Fibroblast of lung (primary cell): ENCODE measurements around the gene KCTD8. TPM values are rescaled to one million over a fixed set of nuclear protein-coding genes. Genes with fewer than 3 reads are reported as not detected.

Experiments
- DNase-seq, 2 donors: peaks; one replicate each; pipeline versions ENCODE4 v3.0.0 to v3.0.0-alpha.2; 2010; ENCODE audit warnings: low read depth in 2 of 2
- H2AFZ ChIP-seq: 2 replicates; pipeline ENCODE4 v1.5.1; 2012; ENCODE audit warnings: low read length, control low read depth, inconsistent platforms
- H3K27ac ChIP-seq: 2 replicates; pipeline ENCODE4 v1.5.1; 2011; ENCODE audit warnings: low read length, control low read depth; ENCODE audit not compliant: insufficient read depth
- H3K27me3 ChIP-seq: 2 replicates; pipeline ENCODE4 v1.5.1; 2011; ENCODE audit warnings: mild to moderate bottlenecking, low read length; ENCODE audit not compliant: control insufficient read depth, insufficient read depth
- H3K36me3 ChIP-seq: 2 replicates; pipeline ENCODE4 v1.5.1; 2011; ENCODE audit warnings: low read length; ENCODE audit not compliant: control insufficient read depth, insufficient read depth
- H3K4me1 ChIP-seq: 2 replicates; pipeline ENCODE4 v1.5.1; 2011; ENCODE audit warnings: low read length; ENCODE audit not compliant: control insufficient read depth, insufficient read depth; ENCODE audit errors: extremely low read depth
- H3K4me2 ChIP-seq: 2 replicates; pipeline ENCODE4 v1.5.1; 2011; ENCODE audit warnings: low read length, control low read depth; ENCODE audit not compliant: insufficient read depth; ENCODE audit errors: extremely low read depth
- H3K4me3 ChIP-seq, 4 experiments: fragments of 200-600 bp in 1 of 4; sonication (generic) in 1 of 4; replicated peaks in 1 of 4; 2 replicates each; pipeline ENCODE4 v1.5.1; 2011 to 2016; ENCODE audit warnings: low read length in 4 of 4, low read depth in 3 of 4, mild to moderate bottlenecking in 3 of 4, control low read depth in 2 of 4, inconsistent platforms in 1 of 4, mixed read lengths in 1 of 4; ENCODE audit not compliant: insufficient read depth in 1 of 4; ENCODE audit errors: control extremely low read depth in 1 of 4
- H3K79me2 ChIP-seq: 2 replicates; pipeline ENCODE4 v1.5.1; 2012; ENCODE audit warnings: mild to moderate bottlenecking, low read length, inconsistent platforms; ENCODE audit not compliant: control insufficient read depth, insufficient read depth
- H3K9ac ChIP-seq: 2 replicates; pipeline ENCODE4 v1.5.1; 2011; ENCODE audit warnings: mild to moderate bottlenecking, low read length, control low read depth; ENCODE audit not compliant: insufficient read depth
- H3K9me3 ChIP-seq: 2 replicates; pipeline ENCODE4 v1.5.1; 2012; ENCODE audit warnings: low read depth, low read length; ENCODE audit not compliant: control insufficient read depth, insufficient read depth
- H4K20me1 ChIP-seq: 2 replicates; pipeline ENCODE4 v1.5.1; 2011; ENCODE audit warnings: low read length; ENCODE audit not compliant: control insufficient read depth, insufficient read depth; ENCODE audit errors: extremely low read depth
- EZH2 ChIP-seq: IDR thresholded peaks from 2 replicates; pipeline ENCODE4 v1.5.1; 2012; ENCODE audit warnings: low read length, control low read depth, mild to moderate bottlenecking; ENCODE audit errors: missing control alignments
- polyA plus RNA-seq, 2 donors: library from polyadenylated mRNA; depleted of rRNA in 1 of 2; stranded (reverse) in 1 of 2; unstranded in 1 of 2; fragments of >200 nt; gene quantifications; 2 replicates each; pipeline ENCODE4 v1.2.1, GENCODE V29; 2011 to 2012; ENCODE audit warnings: missing spikeins in 1 of 2
- total RNA-seq: library from RNA; depleted of rRNA; stranded (reverse); fragments of >200 nt; gene quantifications from 2 replicates; pipeline ENCODE4 v1.2.1, GENCODE V29; 2014
- TF ChIP-seq, protein P1 (sequence below), 2 donors: IDR thresholded peaks in 1 of 2; conservative IDR thresholded peaks in 1 of 2; 1 replicate in 1 of 2; 2 replicates in 1 of 2; pipeline ENCODE4 v1.5.1; 2011 to 2012; ENCODE audit warnings: low read length in 2 of 2, control low read depth in 1 of 2, inconsistent platforms in 1 of 2, low read depth in 1 of 2, mild to moderate bottlenecking in 1 of 2

Gene KCTD8
- total and polyA plus RNA-seq, 2 donors (not counting 1 experiment from before 2014, with no cell fraction given) = under 0.01 to 0.09 TPM

DNA sequence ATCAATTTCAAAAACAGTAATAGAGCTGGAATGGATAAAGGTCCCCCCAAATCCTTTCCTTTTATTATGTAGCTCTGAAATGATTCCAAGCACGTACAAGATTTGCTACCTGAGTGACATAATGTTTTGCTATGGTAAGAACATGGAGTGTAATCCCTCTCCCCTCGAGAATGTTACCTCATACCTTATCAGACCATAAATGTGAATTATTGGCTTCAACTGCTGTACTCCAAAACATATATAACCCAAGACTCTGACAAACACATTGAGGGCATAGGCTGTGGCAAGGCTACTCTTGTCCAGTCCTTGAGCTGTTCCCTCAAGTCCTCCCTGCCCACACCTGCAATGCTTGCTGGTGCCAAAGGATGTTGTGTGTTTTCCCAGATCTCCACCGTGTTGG is 286.9 kb downstream of the KCTD8 start:
- Histone ChIP-seq H2AFZ (no peak overlapping the region), H3K79me2 (no peaks in the 10 kb centered on the region), H3K27me3 (no peaks in the 10 kb centered on the region), H3K4me1 (no peaks in the 10 kb centered on the region), H3K9ac (no peak overlapping the region), H3K4me3 (no peak overlapping the region), H3K27ac (no peak overlapping the region), H3K9me3 (no peaks in the 10 kb centered on the region), H4K20me1 (no peaks in the 10 kb centered on the region), H3K36me3 (no peaks in the 10 kb centered on the region), H3K4me2 (no peak overlapping the region)
- no peak for DNase-seq
- TF ChIP-seq, protein P1, sequence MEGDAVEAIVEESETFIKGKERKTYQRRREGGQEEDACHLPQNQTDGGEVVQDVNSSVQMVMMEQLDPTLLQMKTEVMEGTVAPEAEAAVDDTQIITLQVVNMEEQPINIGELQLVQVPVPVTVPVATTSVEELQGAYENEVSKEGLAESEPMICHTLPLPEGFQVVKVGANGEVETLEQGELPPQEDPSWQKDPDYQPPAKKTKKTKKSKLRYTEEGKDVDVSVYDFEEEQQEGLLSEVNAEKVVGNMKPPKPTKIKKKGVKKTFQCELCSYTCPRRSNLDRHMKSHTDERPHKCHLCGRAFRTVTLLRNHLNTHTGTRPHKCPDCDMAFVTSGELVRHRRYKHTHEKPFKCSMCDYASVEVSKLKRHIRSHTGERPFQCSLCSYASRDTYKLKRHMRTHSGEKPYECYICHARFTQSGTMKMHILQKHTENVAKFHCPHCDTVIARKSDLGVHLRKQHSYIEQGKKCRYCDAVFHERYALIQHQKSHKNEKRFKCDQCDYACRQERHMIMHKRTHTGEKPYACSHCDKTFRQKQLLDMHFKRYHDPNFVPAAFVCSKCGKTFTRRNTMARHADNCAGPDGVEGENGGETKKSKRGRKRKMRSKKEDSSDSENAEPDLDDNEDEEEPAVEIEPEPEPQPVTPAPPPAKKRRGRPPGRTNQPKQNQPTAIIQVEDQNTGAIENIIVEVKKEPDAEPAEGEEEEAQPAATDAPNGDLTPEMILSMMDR (conservative IDR thresholded peaks at IDR 0.05 in 1 of 2, IDR thresholded peaks at IDR 0.05 in 1 of 2; ENCODE audit: low read depth in 1 of 2, low read length in 2 of 2) = no peak
- TF ChIP-seq EZH2 = no peak

DNA sequence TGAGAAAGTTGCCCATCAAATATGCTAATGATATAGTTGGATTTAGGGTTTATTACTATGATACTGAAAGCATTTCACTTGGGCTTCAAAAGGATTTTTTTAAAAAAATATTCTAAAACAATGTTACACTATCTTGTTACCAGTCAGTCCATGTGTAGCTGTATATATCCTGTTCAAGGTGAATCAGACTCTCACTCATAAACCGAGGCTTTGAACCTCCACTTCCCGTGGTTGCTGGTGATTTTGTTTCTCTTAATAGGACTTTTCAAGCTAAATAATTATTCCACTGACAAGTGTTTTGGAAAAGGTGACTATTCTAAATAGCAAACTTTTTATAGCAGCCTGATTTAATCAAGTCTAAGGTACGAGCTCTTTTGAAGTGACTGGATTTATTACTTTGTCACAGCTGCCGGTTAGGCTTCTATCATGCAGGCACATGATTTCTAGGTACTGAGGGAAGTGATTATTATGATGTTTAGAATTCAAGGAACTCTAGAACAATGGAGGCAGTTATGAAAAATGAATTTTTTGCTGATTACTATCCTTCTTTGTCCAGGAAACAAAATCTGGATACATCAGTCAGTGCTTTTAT is 287.7 kb downstream of the KCTD8 start:
- Histone ChIP-seq H3K27ac (no peak overlapping the region), H3K4me1 (no peaks in the 10 kb centered on the region), H3K4me2 (no peak overlapping the region), H2AFZ (no peak overlapping the region), H3K4me3 (no peak overlapping the region), H3K27me3 (no peaks in the 10 kb centered on the region), H3K79me2 (no peaks in the 10 kb centered on the region), H4K20me1 (no peaks in the 10 kb centered on the region), H3K36me3 (no peaks in the 10 kb centered on the region), H3K9me3 (no peaks in the 10 kb centered on the region), H3K9ac (no peak overlapping the region)
- no peak for TF ChIP-seq EZH2
- TF ChIP-seq, protein P1 (conservative IDR thresholded peaks at IDR 0.05 in 1 of 2, IDR thresholded peaks at IDR 0.05 in 1 of 2; ENCODE audit: low read depth in 1 of 2, low read length in 2 of 2) = no peak
- DNase-seq = no peak

DNA sequence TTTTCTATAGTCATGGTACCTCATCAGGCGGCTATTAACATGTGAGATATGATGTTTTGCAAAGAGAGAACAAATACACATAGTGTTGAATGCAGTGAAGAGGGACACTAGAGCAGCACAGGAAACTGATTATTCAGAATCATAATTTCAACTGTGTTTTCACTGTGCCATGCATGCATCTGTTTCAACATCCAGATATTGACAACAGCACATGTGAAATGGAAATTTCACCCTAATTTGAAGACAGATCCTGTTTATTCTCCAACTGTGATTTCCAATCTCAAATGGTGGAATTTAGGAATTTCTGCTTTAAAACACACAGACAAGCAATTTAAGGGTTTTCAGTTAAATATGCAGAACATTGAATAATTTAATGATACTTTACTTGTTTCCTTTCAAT is 288.6 kb downstream of the KCTD8 start:
- H3K9me3 ChIP-seq = no peaks in the 10 kb centered on the region
- no peak overlapping the region for H3K4me3 ChIP-seq
- H2AFZ ChIP-seq = no peak overlapping the region
- no peak for DNase-seq
- no peaks in the 10 kb centered on the region for H3K4me1 ChIP-seq
- H3K27me3 ChIP-seq = no peaks in the 10 kb centered on the region
- no peak overlapping the region for H3K27ac ChIP-seq
- H3K36me3 ChIP-seq = no peaks in the 10 kb centered on the region
- no peaks in the 10 kb centered on the region for H3K79me2 ChIP-seq
- H4K20me1 ChIP-seq = no peaks in the 10 kb centered on the region
- no peak overlapping the region for H3K4me2 ChIP-seq
- no peak overlapping the region for H3K9ac ChIP-seq
- TF ChIP-seq, protein P1 (conservative IDR thresholded peaks at IDR 0.05 in 1 of 2, IDR thresholded peaks at IDR 0.05 in 1 of 2; ENCODE audit: low read depth in 1 of 2, low read length in 2 of 2) = no peak
- TF ChIP-seq EZH2 = no peak
